Endothelial cell of umbilical vein (primary cell): ENCODE data around the gene LDLRAD4. TPM values are rescaled to one million over a fixed set of nuclear protein-coding genes. Genes with fewer than 3 reads are reported as not detected.

ENCODE experiments used
- BruUV-seq: library from RNA; stranded (reverse); fragments of 400-500 nt; replicated peaks from 2 replicates; lab custom pipeline; 2021; lab: Mats Ljungman, UMichigan
- CTCF ChIA-PET: fragments of 300-600, 350-600 bp; sonication (Branson Sonifier 250); formaldehyde crosslinking; loops from one replicate; lab custom pipeline; 2021; ENCODE audit warnings: antibody characterized with exemption, inconsistent platforms; lab: Charles Lee
- POLR2A ChIA-PET: fragments of 300-600, 350-600 bp; sonication (Branson Sonifier 250); formaldehyde crosslinking; loops from one replicate; lab custom pipeline; 2021; ENCODE audit warnings: antibody characterized with exemption, inconsistent platforms; lab: Charles Lee
- DNase-seq: peaks from one replicate; pipeline ENCODE4 v3.0.0-alpha.2; 2011; ENCODE audit warnings: low read depth, low spot score
- FAIRE-seq: peaks from 2 replicates; lab custom pipeline; 2011; peaks lifted over from hg19 to GRCh38; lab: Jason Lieb, UNC
- H2AFZ ChIP-seq: 2 replicates; pipeline ENCODE4 v1.6.0; 2012; ENCODE audit warnings: low read depth, low read length, control low read depth, inconsistent platforms
- H3K27ac ChIP-seq: 2 replicates; pipeline ENCODE4 v1.5.1; 2011; ENCODE audit warnings: low read depth, mild to moderate bottlenecking, control low read depth, low read length, moderate library complexity; ENCODE audit not compliant: insufficient read depth
- H3K27me3 ChIP-seq, 2 experiments: 2 replicates each; pipeline versions ENCODE4 v1.6.0 to v1.6.1; 2011; ENCODE audit warnings: low read length in 2 of 2, mixed read lengths in 1 of 2; ENCODE audit not compliant: control insufficient read depth in 2 of 2, insufficient read depth in 2 of 2
- H3K36me3 ChIP-seq, 2 experiments: 2 replicates in 1 of 2; 3 replicates in 1 of 2; pipeline ENCODE4 v1.5.1; 2011; ENCODE audit warnings: low read length in 2 of 2, mild to moderate bottlenecking in 1 of 2, moderate library complexity in 1 of 2; ENCODE audit not compliant: control insufficient read depth in 2 of 2, insufficient read depth in 2 of 2; ENCODE audit errors: extremely low read depth in 1 of 2
- H3K4me1 ChIP-seq: 3 replicates; pipeline ENCODE4 v1.5.1; 2011; ENCODE audit warnings: mild to moderate bottlenecking, low read length; ENCODE audit not compliant: control insufficient read depth, insufficient read depth; ENCODE audit errors: extremely low read depth
- H3K4me2 ChIP-seq: 2 replicates; pipeline ENCODE4 v1.6.1; 2011; ENCODE audit warnings: low read length, control low read depth, mixed read lengths; ENCODE audit not compliant: insufficient read depth
- H3K4me3 ChIP-seq, 3 experiments: fragments of 200-600 bp in 1 of 3; sonication (generic), shearing (Covaris generic) in 1 of 3; replicated peaks in 1 of 3; 2 replicates each; pipeline ENCODE4 v1.5.1; 2011 to 2016; ENCODE audit warnings: control low read depth in 3 of 3, low read length in 3 of 3, mild to moderate bottlenecking in 2 of 3, inconsistent platforms in 1 of 3, low read depth in 1 of 3, moderate library complexity in 1 of 3; ENCODE audit not compliant: insufficient read depth in 1 of 3
- H3K79me2 ChIP-seq: 2 replicates; pipeline ENCODE4 v1.6.0; 2012; ENCODE audit warnings: low read length, inconsistent platforms; ENCODE audit not compliant: control insufficient read depth, insufficient read depth
- H3K9ac ChIP-seq: replicated peaks from 2 replicates; pipeline ENCODE3; 2011; ENCODE audit warnings: low read length, control low read depth; ENCODE audit not compliant: insufficient read depth; ENCODE audit errors: extremely low read depth
- H3K9me1 ChIP-seq: replicated peaks from 3 replicates; pipeline ENCODE4 v1.6.0; 2011; ENCODE audit warnings: mild to moderate bottlenecking, low read length; ENCODE audit not compliant: control insufficient read depth, insufficient read depth; ENCODE audit errors: extremely low read depth
- H3K9me3 ChIP-seq: replicated peaks from 2 replicates; pipeline ENCODE4 v1.5.1; 2012; ENCODE audit warnings: low read length, inconsistent platforms; ENCODE audit not compliant: control insufficient read depth, insufficient read depth
- H4K20me1 ChIP-seq: replicated peaks from 2 replicates; pipeline ENCODE3; 2011; ENCODE audit warnings: mild to moderate bottlenecking, low read length; ENCODE audit not compliant: control insufficient read depth, insufficient read depth; ENCODE audit errors: extremely low read depth
- CTCF ChIP-seq, 2 donors: IDR thresholded peaks; 1 replicate in 1 of 2; 2 replicates in 1 of 2; pipeline ENCODE4 v1.5.1; 2011; ENCODE audit warnings: low read length in 2 of 2, mild to moderate bottlenecking in 2 of 2, moderate library complexity in 2 of 2, control low read depth in 1 of 2, inconsistent platforms in 1 of 2, low read depth in 1 of 2; ENCODE audit not compliant: insufficient read depth in 1 of 2; ENCODE audit errors: extremely low read depth in 1 of 2
- EZH2 ChIP-seq: IDR thresholded peaks from 2 replicates; pipeline ENCODE4 v1.6.1; 2012; ENCODE audit warnings: borderline replicate concordance, low read depth, mild to moderate bottlenecking, moderate library complexity, low read length, inconsistent platforms; ENCODE audit not compliant: severe bottlenecking
- FOS ChIP-seq: IDR thresholded peaks from 2 replicates; pipeline ENCODE4 v1.6.1; 2011; ENCODE audit warnings: mild to moderate bottlenecking, low read length, moderate library complexity, borderline replicate concordance; ENCODE audit not compliant: insufficient read depth
- GATA2 ChIP-seq: IDR thresholded peaks from 2 replicates; pipeline ENCODE4 v1.7.0; 2011; ENCODE audit warnings: low read depth, mild to moderate bottlenecking, moderate library complexity, mixed read lengths, low read length; ENCODE audit not compliant: insufficient read length, insufficient read depth
- JUN ChIP-seq: IDR thresholded peaks from 2 replicates; pipeline ENCODE4 v1.6.1; 2011; ENCODE audit warnings: borderline replicate concordance, low read depth; ENCODE audit not compliant: insufficient read length, insufficient read depth
- MAX ChIP-seq: IDR thresholded peaks from 2 replicates; pipeline ENCODE4 v1.6.1; 2011; ENCODE audit not compliant: insufficient read depth, insufficient read length
- MYC ChIP-seq: IDR thresholded peaks from one replicate; pipeline ENCODE4 v1.6.1; 2011; ENCODE audit warnings: mild to moderate bottlenecking, low read depth, low read length
- POLR2A ChIP-seq: IDR thresholded peaks from 2 replicates; pipeline ENCODE4 v1.6.1; 2012; ENCODE audit warnings: low read depth, mild to moderate bottlenecking, control low read depth, low read length
- POLR2AphosphoS5 ChIP-seq: IDR thresholded peaks from 2 replicates; pipeline ENCODE4 v1.6.1; 2012; ENCODE audit warnings: low read depth, mild to moderate bottlenecking, control low read depth, low read length, moderate library complexity; ENCODE audit not compliant: insufficient read depth
- dilution Hi-C: fragments of 300-500 bp; cut with MboI; formaldehyde crosslinking; loops from one replicate; pipeline ENCODE4 v1.15.0; 2019; ENCODE audit warnings: low sequenced_read_pairs; ENCODE audit not compliant: extremely low pct_ligation_motif_present
- intact Hi-C: fragments of 100-400 bp; cut with micrococcal nuclease; formaldehyde crosslinking; loops from one replicate; pipeline ENCODE4 v1.10.0; 2022
- polyA plus RNA-seq, 4 experiments: library from polyadenylated mRNA; depleted of rRNA in 3 of 4; stranded (reverse) in 3 of 4; unstranded in 1 of 4; fragments of >200 nt; gene quantifications; 2 replicates each; pipeline versions ENCODE4 v1.2.1 to v1.2.3, GENCODE V29; 2011 to 2012; ENCODE audit warnings: missing spikeins in 1 of 4
- total RNA-seq: library from RNA; stranded (reverse); gene quantifications from 2 replicates; pipeline ENCODE4 v1.2.3, GENCODE V29; 2021

The LDLRAD4 gene
- total and polyA plus RNA-seq, 2 donors (not counting 3 experiments of a cell fraction or from before 2014, with no cell fraction given), result 5.2 to 6.5 TPM

- DNase-seq (no peak), FAIRE-seq (no peak)
- Histone ChIP-seq H3K27me3 (peaks cover 9 to 11% of the 10 kb centered on the region in 2 experiments), H3K4me2 (no peak overlapping the region), H3K36me3 (no peaks in the 10 kb centered on the region), H3K9me3 (no peaks in the 10 kb centered on the region), H3K4me1 (no peaks in the 10 kb centered on the region), H4K20me1 (no peaks in the 10 kb centered on the region), H3K79me2 (no peaks in the 10 kb centered on the region), H3K9me1 (no peaks in the 10 kb centered on the region), H3K27ac (no peak overlapping the region), H3K4me3 (no peak overlapping the region), H3K9ac (no peak overlapping the region), H2AFZ (no peak overlapping the region)
- no peak for TF ChIP-seq POLR2AphosphoS5
- no peak for TF ChIP-seq MAX
- no peak for TF ChIP-seq MYC
- no peak for TF ChIP-seq EZH2
- TF ChIP-seq GATA2, result no peak
- TF ChIP-seq CTCF (IDR thresholded peaks at IDR 0.05; ENCODE audit: extremely low read depth in 1 of 2, insufficient read depth in 1 of 2, low read depth in 1 of 2, low read length in 2 of 2), result no peak
- TF ChIP-seq POLR2A, result no peak
- TF ChIP-seq JUN, result no peak
- TF ChIP-seq FOS, result no peak
- intact Hi-C loops, result no loop called here
- POLR2A ChIA-PET, result no interaction called here
- CTCF ChIA-PET, result interaction anchor here (1.1 kb wide), 1 partner anchor 17 kb away, joined by 3 read pairs; no protein-coding TSS in a partner anchor
- BruUV-seq, result no TSS peak
- dilution Hi-C loops, result no loop called here
These were observed 324.6 kb downstream of the LDLRAD4 start for GRCh38 chr18:13543144-13543543.
